GM12872 (cell line): ENCODE measurements around the gene SRCAP.

Source experiments
- CTCF ChIP-seq: IDR thresholded peaks from 3 replicates; pipeline ENCODE4 v1.5.1; 2011; ENCODE audit warnings: low read depth, mild to moderate bottlenecking, low read length, moderate library complexity; ENCODE audit not compliant: insufficient read depth

Gene SRCAP

GRCh38 chr16:30706046-30706445 lies 7.1 kb downstream of the SRCAP start:
- TF ChIP-seq CTCF, result no peak

- TF ChIP-seq CTCF, result no peak
Measured at GRCh38 chr16:30710971-30711370, 12.0 kb downstream of the SRCAP start.

- no peak for TF ChIP-seq CTCF
Measured at GRCh38 chr16:30711712-30712111, 12.7 kb downstream of the SRCAP start.

- no peak for TF ChIP-seq CTCF
Measured at GRCh38 chr16:30715750-30716445, 16.9 kb downstream of the SRCAP start.

- no peak for TF ChIP-seq CTCF
Measured at GRCh38 chr16:30720086-30720485, 21.1 kb downstream of the SRCAP start.

GRCh38 chr16:30720694-30721093 lies 21.7 kb downstream of the SRCAP start:
- TF ChIP-seq CTCF, result no peak

GRCh38 chr16:30721167-30721566 lies 22.2 kb downstream of the SRCAP start:
- TF ChIP-seq CTCF, result no peak

GRCh38 chr16:30721606-30722005 lies 22.6 kb downstream of the SRCAP start:
- no peak for TF ChIP-seq CTCF
